ENCODE measurements around the gene SLC24A3.

The SLC24A3 gene

GRCh38 chr20:19320005-19320404 lies 107.6 kb downstream of the SLC24A3 start:
- H3K4me3 ChIP-seq (replicated peaks; ENCODE audit: low read depth, low read length): no peak overlapping the region
- no peak for DNase-seq (ENCODE audit: low read depth)
- TF ChIP-seq CTCF (IDR thresholded peaks at IDR 0.05; ENCODE audit: low read length, missing control alignments): no peak

GRCh38 chr20:19321176-19321575 lies 108.7 kb downstream of the SLC24A3 start:
- no peak overlapping the region for H3K4me3 ChIP-seq (replicated peaks; ENCODE audit: low read depth, low read length)
- no peak for DNase-seq (ENCODE audit: low read depth)
- no peak for TF ChIP-seq CTCF (IDR thresholded peaks at IDR 0.05; ENCODE audit: low read length, missing control alignments)

- no peak for DNase-seq (ENCODE audit: low read depth)
- no peak overlapping the region for H3K4me3 ChIP-seq (replicated peaks; ENCODE audit: low read depth, low read length)
- TF ChIP-seq CTCF (IDR thresholded peaks at IDR 0.05; ENCODE audit: low read length, missing control alignments): no peak
Observed at GRCh38 chr20:19322061-19322985, 109.9 kb downstream of the SLC24A3 start.

GRCh38 chr20:19327401-19327800 lies 115.0 kb downstream of the SLC24A3 start:
- no peak for DNase-seq (ENCODE audit: low read depth)
- H3K4me3 ChIP-seq (replicated peaks; ENCODE audit: low read depth, low read length): no peak overlapping the region
- TF ChIP-seq CTCF (IDR thresholded peaks at IDR 0.05; ENCODE audit: low read length, missing control alignments): no peak

- no peak for TF ChIP-seq CTCF (IDR thresholded peaks at IDR 0.05; ENCODE audit: low read length, missing control alignments)
- H3K4me3 ChIP-seq (replicated peaks; ENCODE audit: low read depth, low read length): no peak overlapping the region
- DNase-seq (ENCODE audit: low read depth): no peak
Observed at GRCh38 chr20:19328676-19329075, 116.2 kb downstream of the SLC24A3 start.

- no peak overlapping the region for H3K4me3 ChIP-seq (replicated peaks; ENCODE audit: low read depth, low read length)
- DNase-seq (ENCODE audit: low read depth): no peak
- no peak for TF ChIP-seq CTCF (IDR thresholded peaks at IDR 0.05; ENCODE audit: low read length, missing control alignments)
Observed at GRCh38 chr20:19330038-19330437, 117.6 kb downstream of the SLC24A3 start.

GRCh38 chr20:19330731-19331130 lies 118.3 kb downstream of the SLC24A3 start:
- TF ChIP-seq CTCF (IDR thresholded peaks at IDR 0.05; ENCODE audit: low read length, missing control alignments): no peak
- H3K4me3 ChIP-seq (replicated peaks; ENCODE audit: low read depth, low read length): no peak overlapping the region
- DNase-seq (ENCODE audit: low read depth): no peak

All from fibroblast of pulmonary artery (primary cell).